D721Med (cell line): ENCODE measurements around the gene ATXN7L1.

ENCODE experiments used
- DNase-seq: peaks from one replicate; pipeline ENCODE4 v3.0.0; 2011; ENCODE audit warnings: low spot score; ENCODE audit not compliant: insufficient read length
- FAIRE-seq: peaks from 2 replicates; lab custom pipeline; 2011; peaks lifted over from hg19 to GRCh38; lab: Jason Lieb, UNC
- CTCF ChIP-seq: IDR thresholded peaks from 2 replicates; pipeline ENCODE4 v1.5.1; 2012; ENCODE audit warnings: mild to moderate bottlenecking, control low read depth; ENCODE audit not compliant: insufficient read depth; ENCODE audit errors: missing control alignments

Gene ATXN7L1

DNA sequence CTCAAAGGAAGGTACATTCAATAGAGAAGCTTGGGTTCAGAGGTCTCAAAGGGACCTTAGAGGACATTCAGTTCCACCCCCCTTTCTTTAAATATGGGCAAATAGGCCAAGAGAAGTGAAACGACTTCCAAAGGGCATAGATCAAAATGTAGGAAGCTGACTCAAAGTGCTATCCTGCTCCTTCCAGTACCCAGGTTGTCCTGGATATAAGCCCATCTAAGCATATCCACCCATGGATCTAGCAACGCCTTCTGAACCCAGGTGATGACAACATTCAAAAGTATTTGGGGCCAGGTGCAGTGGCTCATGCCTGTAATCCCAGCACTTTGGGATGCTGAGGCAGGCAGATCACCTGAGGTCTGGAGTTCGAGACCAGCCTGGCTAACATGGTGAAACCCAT is 5.3 kb downstream of the ATXN7L1 start:
- DNase-seq: no peak
- TF ChIP-seq CTCF: no peak
- no peak for FAIRE-seq

- TF ChIP-seq CTCF: no peak
- DNase-seq (no peak), FAIRE-seq (no peak)
Observed at GRCh38 chr7:105866102-105866801, 10.1 kb downstream of the ATXN7L1 start.

GRCh38 chr7:105863876-105864275 is 12.5 kb downstream of the ATXN7L1 start:
- no peak for TF ChIP-seq CTCF
- FAIRE-seq (no peak), DNase-seq (no peak)

- no peak for TF ChIP-seq CTCF
- no peak for FAIRE-seq
- no peak for DNase-seq
Observed at GRCh38 chr7:105862770-105863169, 13.6 kb downstream of the ATXN7L1 start.

GRCh38 chr7:105862276-105862675 is 14.1 kb downstream of the ATXN7L1 start:
- no peak for FAIRE-seq

GRCh38 chr7:105861224-105861623 is 15.2 kb downstream of the ATXN7L1 start:
- DNase-seq (no peak), FAIRE-seq (no peak)
- no peak for TF ChIP-seq CTCF

More at GRCh38 chr7:105862276-105862675, 14.1 kb downstream of the ATXN7L1 start:
- no peak for DNase-seq
- no peak for TF ChIP-seq CTCF

GRCh38 chr7:105860793-105861192 is 15.6 kb downstream of the ATXN7L1 start:
- no peak for DNase-seq
- TF ChIP-seq CTCF: no peak
- FAIRE-seq: no peak
